H9 (cell line): ENCODE data around the gene MORN5. TPM values are rescaled to one million over a fixed set of nuclear protein-coding genes. Genes with fewer than 3 reads are reported as not detected.

Experiments
- DNase-seq: peaks from one replicate; pipeline ENCODE4 v3.0.0-alpha.2; 2017
- H2AFZ ChIP-seq: one replicate; pipeline ENCODE4 v1.6.1; 2013; ENCODE audit warnings: mild to moderate bottlenecking, low read length, control low read depth, moderate library complexity
- H2AK5ac ChIP-seq: 2 replicates; pipeline ENCODE4 v1.6.1; 2013; ENCODE audit warnings: low read length, control low read depth, mixed read lengths; ENCODE audit not compliant: insufficient read length
- H2BK120ac ChIP-seq: one replicate; pipeline ENCODE4 v1.6.1; 2013; ENCODE audit warnings: low read depth, mild to moderate bottlenecking, low read length, control low read depth, inconsistent platforms; ENCODE audit not compliant: poor library complexity, severe bottlenecking
- H2BK12ac ChIP-seq: 2 replicates; pipeline ENCODE4 v1.6.1; 2013; ENCODE audit warnings: low read length, control low read depth, mixed read lengths, low read depth; ENCODE audit not compliant: insufficient read length
- H2BK15ac ChIP-seq: 2 replicates; pipeline ENCODE4 v1.6.1; 2013; ENCODE audit warnings: low read depth, low read length, control low read depth
- H2BK20ac ChIP-seq: one replicate; pipeline ENCODE4 v1.6.1; 2013; ENCODE audit warnings: low read depth, mild to moderate bottlenecking, low read length, control low read depth, inconsistent platforms; ENCODE audit not compliant: poor library complexity, severe bottlenecking
- H2BK5ac ChIP-seq: 2 replicates; pipeline ENCODE4 v1.6.1; 2013; ENCODE audit warnings: low read length, control low read depth, mixed read lengths; ENCODE audit not compliant: insufficient read length
- H3K14ac ChIP-seq: 2 replicates; pipeline ENCODE4 v1.6.1; 2013; ENCODE audit warnings: low read length, control low read depth; ENCODE audit not compliant: insufficient read depth
- H3K18ac ChIP-seq: 2 replicates; pipeline ENCODE4 v1.6.1; 2013; ENCODE audit warnings: low read depth, mild to moderate bottlenecking, mixed read lengths, low read length, control low read depth; ENCODE audit not compliant: insufficient read length
- H3K23ac ChIP-seq: 2 replicates; pipeline ENCODE4 v1.6.1; 2013; ENCODE audit warnings: low read length, control low read depth, mixed read lengths, low read depth; ENCODE audit not compliant: insufficient read length
- H3K23me2 ChIP-seq: 2 replicates; pipeline ENCODE4 v1.6.1; 2013; ENCODE audit warnings: low read depth, mild to moderate bottlenecking, mixed read lengths, low read length, control low read depth; ENCODE audit not compliant: insufficient read length, poor library complexity, severe bottlenecking
- H3K27ac ChIP-seq: 2 replicates; pipeline ENCODE4 v1.5.1; 2013; ENCODE audit warnings: low read length, control low read depth, mixed read lengths, low read depth; ENCODE audit not compliant: insufficient read length
- H3K27me3 ChIP-seq: 2 replicates; pipeline ENCODE4 v1.6.1; 2013; ENCODE audit warnings: low read length, control low read depth, inconsistent platforms; ENCODE audit not compliant: insufficient read depth
- H3K4ac ChIP-seq: 2 replicates; pipeline ENCODE4 v1.6.1; 2013; ENCODE audit warnings: low read depth, mild to moderate bottlenecking, control low read depth, inconsistent platforms, low read length, moderate library complexity
- H3K4me1 ChIP-seq: 2 replicates; pipeline ENCODE4 v1.6.1; 2013; ENCODE audit warnings: low read length, control low read depth, inconsistent platforms; ENCODE audit not compliant: insufficient read depth
- H3K4me2 ChIP-seq: 2 replicates; pipeline ENCODE4 v1.6.1; 2013; ENCODE audit warnings: low read length, control low read depth, mixed read lengths; ENCODE audit not compliant: insufficient read length, insufficient read depth
- H3K56ac ChIP-seq: 2 replicates; pipeline ENCODE4 v1.6.1; 2013; ENCODE audit warnings: low read depth, mild to moderate bottlenecking, mixed read lengths, low read length, control low read depth; ENCODE audit not compliant: insufficient read length
- H3K79me1 ChIP-seq: 2 replicates; pipeline ENCODE4 v1.6.1; 2013; ENCODE audit warnings: low read depth, mild to moderate bottlenecking, moderate library complexity, low read length, control low read depth, inconsistent platforms; ENCODE audit not compliant: insufficient read depth, poor library complexity, severe bottlenecking
- H3K79me2 ChIP-seq: 2 replicates; pipeline ENCODE4 v1.6.1; 2013; ENCODE audit warnings: low read length, control low read depth, inconsistent platforms; ENCODE audit not compliant: insufficient read depth
- H3K9ac ChIP-seq: 2 replicates; pipeline ENCODE4 v1.6.1; 2013; ENCODE audit warnings: low read length, control low read depth, mixed read lengths; ENCODE audit not compliant: insufficient read length; ENCODE audit errors: extremely low read depth
- H3K9me3 ChIP-seq: one replicate; pipeline ENCODE4 v1.6.1; 2013; ENCODE audit warnings: low read depth, low read length, inconsistent platforms; ENCODE audit not compliant: control insufficient read depth
- H3T11ph ChIP-seq: one replicate; pipeline ENCODE4 v1.6.1; 2013; ENCODE audit warnings: mild to moderate bottlenecking, low read length, control low read depth, inconsistent platforms
- H4K20me1 ChIP-seq: one replicate; pipeline ENCODE4 v1.6.1; 2013; ENCODE audit not compliant: control insufficient read depth, insufficient read length, insufficient read depth
- H4K5ac ChIP-seq: 2 replicates; pipeline ENCODE4 v1.6.1; 2013; ENCODE audit warnings: low read depth, mild to moderate bottlenecking, mixed read lengths, low read length, control low read depth; ENCODE audit not compliant: insufficient read length
- H4K8ac ChIP-seq: replicated peaks from 2 replicates; pipeline ENCODE4 v1.6.1; 2013; ENCODE audit warnings: low read length, control low read depth, mixed read lengths, low read depth; ENCODE audit not compliant: insufficient read length
- H4K91ac ChIP-seq: 2 replicates; pipeline ENCODE4 v1.6.1; 2013; ENCODE audit warnings: low read depth, mild to moderate bottlenecking, moderate library complexity, mixed read lengths, low read length, control low read depth; ENCODE audit not compliant: insufficient read length
- H3K27ac Mint-ChIP-seq, 3 experiments: 2 replicates in 2 of 3; 3 replicates in 1 of 3; pipeline ENCODE4 v1.8.0; 2020 to 2021; ENCODE audit warnings: mixed read lengths in 3 of 3, mild to moderate bottlenecking in 1 of 3, moderate library complexity in 1 of 3
- H3K27me3 Mint-ChIP-seq: 2 replicates; pipeline ENCODE4 v1.8.0; 2021; ENCODE audit warnings: low read depth, mild to moderate bottlenecking, moderate library complexity, mixed read lengths
- H3K36me3 Mint-ChIP-seq, 3 experiments: 2 replicates in 2 of 3; 3 replicates in 1 of 3; pipeline ENCODE4 v1.8.0; 2020 to 2021; ENCODE audit warnings: low read depth in 3 of 3, mixed read lengths in 3 of 3; ENCODE audit not compliant: insufficient read depth in 1 of 3
- H3K4me1 Mint-ChIP-seq, 2 experiments: 2 replicates each; pipeline ENCODE4 v1.8.0; 2020; ENCODE audit warnings: mixed read lengths in 2 of 2
- H3K4me3 Mint-ChIP-seq, 2 experiments: 2 replicates in 1 of 2; 3 replicates in 1 of 2; pipeline ENCODE4 v1.8.0; 2020 to 2021; ENCODE audit warnings: mild to moderate bottlenecking in 2 of 2, mixed read lengths in 2 of 2, moderate library complexity in 1 of 2
- H3K9me3 Mint-ChIP-seq, 2 experiments: 2 replicates in 1 of 2; 3 replicates in 1 of 2; pipeline ENCODE4 v1.8.0; 2020; ENCODE audit warnings: mild to moderate bottlenecking in 2 of 2, mixed read lengths in 2 of 2, moderate library complexity in 1 of 2
- WGBS: extraction: QIAGEN DNeasy Blood & Tissue Kit; methylation state at CpG from one replicate; pipeline ENCODE4 v1.1.7; 2013; ENCODE audit warnings: missing lambda C conversion rate, low lambda C conversion rate, mixed read lengths; ENCODE audit not compliant: insufficient read length; ENCODE audit errors: extremely low coverage; 5-methylcytosine and 5-hydroxymethylcytosine counted together
- total RNA-seq: library from RNA; stranded (reverse); gene quantifications from 2 replicates; pipeline ENCODE4 v1.2.1, GENCODE V29; 2021
- TF ChIP-seq, protein P1 (sequence below): fragments of 200-600 bp; sonication (generic); conservative IDR thresholded peaks from 3 replicates; pipeline ENCODE4 v1.8.0; 2021; ENCODE audit warnings: antibody characterized with exemption, mild to moderate bottlenecking

Gene MORN5
- total RNA-seq, 1 experiment from 2014 or later = not detected

DNA sequence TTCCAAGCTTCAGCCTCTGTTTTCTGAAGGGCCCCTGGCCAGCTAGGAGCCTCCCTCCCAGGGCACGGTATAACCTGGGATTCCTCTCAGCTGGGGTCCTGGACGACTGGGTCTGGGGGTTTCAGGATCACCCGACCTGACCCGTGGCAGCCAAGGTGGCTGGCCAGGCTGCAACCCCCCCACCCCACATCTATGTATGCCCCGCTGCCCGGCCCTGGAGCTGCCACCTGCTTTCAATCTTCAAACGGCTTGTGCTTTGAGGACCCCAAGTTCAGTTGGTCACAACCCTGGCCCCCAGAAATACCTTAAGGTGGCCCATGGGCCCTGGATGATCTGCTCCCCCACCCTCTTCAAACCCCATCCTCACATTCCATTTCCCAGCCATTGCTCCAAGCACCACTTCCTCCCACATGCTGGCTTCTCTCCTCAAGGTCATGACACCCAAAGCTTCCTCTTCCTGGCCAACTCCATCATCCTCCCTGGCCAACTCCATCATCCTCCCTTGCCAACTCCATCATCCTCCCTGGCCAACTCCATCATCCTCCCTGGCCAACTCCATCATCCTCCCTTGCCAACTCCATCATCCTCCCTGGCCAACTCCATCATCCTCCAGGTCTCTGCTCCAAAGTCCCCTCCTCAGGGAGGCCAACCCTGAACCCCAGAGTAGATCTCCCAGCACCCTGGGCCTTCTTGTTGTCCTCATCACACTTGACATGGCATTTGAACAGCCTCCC lies 49.4 kb upstream of the MORN5 start:
- Histone ChIP-seq H2BK120ac (no peak overlapping the region), H3K4me1 (no peaks in the 10 kb centered on the region; the same call in 1 of the 2 replicates), H2BK20ac (no peak overlapping the region), H3K9ac (no peak overlapping the region), H3K4ac (no peak overlapping the region), H3K79me1 (no peaks in the 10 kb centered on the region), H3K27ac (no peak overlapping the region), H3K79me2 (no peaks in the 10 kb centered on the region), H2AK5ac (no peak overlapping the region), H3K56ac (no peak overlapping the region), H2BK12ac (no peak overlapping the region), H3K23ac (no peak overlapping the region), H2BK15ac (no peak overlapping the region), H4K8ac (no peak overlapping the region), H2AFZ (no peak overlapping the region), H4K91ac (no peak overlapping the region), H3K14ac (no peak overlapping the region; the same call in 1 of the 2 replicates), H2BK5ac (no peak overlapping the region), H3K18ac (no peak overlapping the region), H3T11ph (no peak overlapping the region), H4K20me1 (no peaks in the 10 kb centered on the region), H3K9me3 (no peaks in the 10 kb centered on the region), H4K5ac (no peak overlapping the region), H3K4me2 (no peak overlapping the region), H3K23me2 (no peaks in the 10 kb centered on the region), H3K27me3 (no peaks in the 10 kb centered on the region)
- WGBS = no CpG with 5 or more reads among the region's 7 CpGs
- peaks cover 2% of the 10 kb centered on the region for H3K27me3 Mint-ChIP-seq
- H3K4me1 Mint-ChIP-seq = peaks cover 27 to 51% of the 10 kb centered on the region in 2 experiments
- no peak for DNase-seq
- H3K36me3 Mint-ChIP-seq = no peaks in the 10 kb centered on the region
- H3K4me3 Mint-ChIP-seq = no peak overlapping the region
- no peaks in the 10 kb centered on the region for H3K9me3 Mint-ChIP-seq
- TF ChIP-seq, protein P1, sequence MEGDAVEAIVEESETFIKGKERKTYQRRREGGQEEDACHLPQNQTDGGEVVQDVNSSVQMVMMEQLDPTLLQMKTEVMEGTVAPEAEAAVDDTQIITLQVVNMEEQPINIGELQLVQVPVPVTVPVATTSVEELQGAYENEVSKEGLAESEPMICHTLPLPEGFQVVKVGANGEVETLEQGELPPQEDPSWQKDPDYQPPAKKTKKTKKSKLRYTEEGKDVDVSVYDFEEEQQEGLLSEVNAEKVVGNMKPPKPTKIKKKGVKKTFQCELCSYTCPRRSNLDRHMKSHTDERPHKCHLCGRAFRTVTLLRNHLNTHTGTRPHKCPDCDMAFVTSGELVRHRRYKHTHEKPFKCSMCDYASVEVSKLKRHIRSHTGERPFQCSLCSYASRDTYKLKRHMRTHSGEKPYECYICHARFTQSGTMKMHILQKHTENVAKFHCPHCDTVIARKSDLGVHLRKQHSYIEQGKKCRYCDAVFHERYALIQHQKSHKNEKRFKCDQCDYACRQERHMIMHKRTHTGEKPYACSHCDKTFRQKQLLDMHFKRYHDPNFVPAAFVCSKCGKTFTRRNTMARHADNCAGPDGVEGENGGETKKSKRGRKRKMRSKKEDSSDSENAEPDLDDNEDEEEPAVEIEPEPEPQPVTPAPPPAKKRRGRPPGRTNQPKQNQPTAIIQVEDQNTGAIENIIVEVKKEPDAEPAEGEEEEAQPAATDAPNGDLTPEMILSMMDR = no peak
- no peak overlapping the region for H3K27ac Mint-ChIP-seq
